B cell (primary cell): ENCODE measurements around the gene PPP1R12B. TPM values are rescaled to one million over a fixed set of nuclear protein-coding genes. Genes with fewer than 3 reads are reported as not detected.
"Not testable (repeated sequence)": the region's sequence is repeated elsewhere in the genome, so short reads cannot be mapped to it uniquely, and the experiment has no call there.

Source experiments
- ATAC-seq: fragments of 200-7000 bp; cut with Tn5 transposase; one replicate; pipeline ENCODE4 v1.10.0; 2021; ENCODE audit warnings: low read depth, mild to moderate bottlenecking, moderate number of reproducible peaks, moderate library complexity
- CTCF ChIA-PET: fragments of 350-600 bp; sonication (Branson Sonifier 250); formaldehyde crosslinking; loops from one replicate; lab custom pipeline; 2021; ENCODE audit warnings: antibody characterized with exemption, inconsistent platforms; lab: Charles Lee
- POLR2A ChIA-PET: fragments of 350-600 bp; sonication (Branson Sonifier 250); formaldehyde crosslinking; loops from one replicate; lab custom pipeline; 2021; ENCODE audit warnings: antibody characterized with exemption; lab: Charles Lee
- DNase-seq: peaks from one replicate; pipeline ENCODE4 v3.0.0; 2013
- H2AFZ ChIP-seq: 2 replicates; pipeline ENCODE4 v1.6.1; 2012; ENCODE audit warnings: mild to moderate bottlenecking, low read depth, low read length; ENCODE audit not compliant: insufficient read depth, poor library complexity, severe bottlenecking
- H3K27ac ChIP-seq, 2 donors: 1 replicate in 1 of 2; 2 replicates in 1 of 2; pipeline ENCODE4 v1.5.1; 2012 to 2013; ENCODE audit warnings: low read length in 2 of 2, mild to moderate bottlenecking in 2 of 2, moderate library complexity in 1 of 2
- H3K27me3 ChIP-seq, 4 experiments: fragments of 200-600 bp in 1 of 4; sonication (generic) in 1 of 4; replicated peaks in 1 of 4; 1 replicate in 2 of 4; 2 replicates in 2 of 4; pipeline versions ENCODE4 v1.6.1 to v1.7.0; 2013 to 2016; ENCODE audit warnings: low read length in 3 of 4, mild to moderate bottlenecking in 2 of 4, mixed read lengths in 1 of 4, moderate library complexity in 1 of 4; ENCODE audit not compliant: insufficient read depth in 4 of 4, control insufficient read depth in 3 of 4; ENCODE audit errors: control extremely low read depth in 1 of 4
- H3K36me3 ChIP-seq, 2 experiments: replicated peaks in 1 of 2; 1 replicate in 1 of 2; 2 replicates in 1 of 2; pipeline versions ENCODE4 v1.6.1 to v1.7.1; 2013; ENCODE audit warnings: low read length in 1 of 2; ENCODE audit not compliant: insufficient read depth in 2 of 2, control insufficient read depth in 1 of 2; ENCODE audit errors: control extremely low read depth in 1 of 2, extremely low read depth in 1 of 2
- H3K4me1 ChIP-seq, 2 donors: fragments of 200-600 bp in 1 of 2; sonication (generic) in 1 of 2; 1 replicate in 1 of 2; 2 replicates in 1 of 2; pipeline versions ENCODE4 v1.5.1 to v1.6.1; 2013 to 2017; ENCODE audit warnings: low read length in 2 of 2; ENCODE audit not compliant: control insufficient read depth in 2 of 2, insufficient read depth in 2 of 2
- H3K4me2 ChIP-seq: replicated peaks from 2 replicates; pipeline ENCODE3; 2012; ENCODE audit warnings: mild to moderate bottlenecking, low read depth, low read length; ENCODE audit not compliant: poor library complexity, severe bottlenecking
- H3K4me3 ChIP-seq, 5 experiments: fragments of 200-600 bp in 1 of 5; sonication (generic) in 1 of 5; 1 replicate in 3 of 5; 2 replicates in 2 of 5; pipeline versions ENCODE4 v1.5.1 to v1.7.0; 2011 to 2016; ENCODE audit warnings: low read length in 4 of 5, mild to moderate bottlenecking in 4 of 5, low read depth in 2 of 5, control low read depth in 1 of 5, moderate library complexity in 1 of 5; ENCODE audit not compliant: insufficient read depth in 1 of 5; ENCODE audit errors: control extremely low read depth in 1 of 5, extremely low read depth in 1 of 5
- H3K79me2 ChIP-seq: fragments of 200-600 bp; sonication (generic); one replicate; pipeline ENCODE4 v1.6.0; 2016; ENCODE audit warnings: low read length; ENCODE audit not compliant: control insufficient read depth, insufficient read depth
- H3K9ac ChIP-seq: fragments of 200-600 bp; sonication (generic); 2 replicates; pipeline ENCODE4 v1.6.1; 2017; ENCODE audit warnings: mild to moderate bottlenecking, low read length, moderate library complexity
- H3K9me3 ChIP-seq, 3 donors: one replicate each; pipeline versions ENCODE4 v1.6.1 to v1.7.1; 2013; ENCODE audit warnings: low read length in 2 of 3; ENCODE audit not compliant: control insufficient read depth in 2 of 3, insufficient read depth in 1 of 3; ENCODE audit errors: control extremely low read depth in 1 of 3
- H4K20me1 ChIP-seq: 2 replicates; pipeline ENCODE4 v1.6.0; 2012; ENCODE audit warnings: mild to moderate bottlenecking, low read length; ENCODE audit not compliant: insufficient read depth, control insufficient read depth, poor library complexity, severe bottlenecking
- H3K27ac Mint-ChIP-seq: one replicate; pipeline ENCODE4 v1.8.0; 2021; ENCODE audit warnings: mixed read lengths
- H3K27me3 Mint-ChIP-seq: one replicate; pipeline ENCODE4 v1.8.0; 2021; ENCODE audit warnings: mixed read lengths
- H3K4me1 Mint-ChIP-seq: one replicate; pipeline ENCODE4 v1.8.0; 2021; ENCODE audit warnings: mixed read lengths
- H3K4me3 Mint-ChIP-seq: one replicate; pipeline ENCODE4 v1.8.0; 2021; ENCODE audit warnings: mixed read lengths
- H3K9me3 Mint-ChIP-seq: one replicate; pipeline ENCODE4 v1.8.0; 2022; ENCODE audit warnings: mixed read lengths; ENCODE audit not compliant: insufficient read depth
- WGBS: methylation state at CpG from one replicate; pipeline ENCODE4 v1.1.5; 2013; ENCODE audit warnings: missing lambda C conversion rate; ENCODE audit not compliant: insufficient coverage; 5-methylcytosine and 5-hydroxymethylcytosine counted together
- intact Hi-C: fragments of 100-400 bp; cut with micrococcal nuclease; formaldehyde crosslinking; loops from one replicate; pipeline ENCODE4 v1.10.0; 2022
- polyA plus RNA-seq: library from polyadenylated mRNA; depleted of rRNA; stranded (reverse); fragments of >200 nt; gene quantifications from 2 replicates; pipeline ENCODE4 v1.2.3, GENCODE V29; 2012
- total RNA-seq, 2 donors: library from RNA; stranded (reverse); fragments of 120-200 nt in 1 of 2; gene quantifications; 1 replicate in 1 of 2; 2 replicates in 1 of 2; pipeline versions ENCODE4 v1.2.3 to v1.2.4, GENCODE V29; 2013 to 2022

PPP1R12B gene
- total and polyA plus RNA-seq, 2 donors (not counting 1 experiment from before 2014, with no cell fraction given): 7.1 to 49.6 TPM

DNA sequence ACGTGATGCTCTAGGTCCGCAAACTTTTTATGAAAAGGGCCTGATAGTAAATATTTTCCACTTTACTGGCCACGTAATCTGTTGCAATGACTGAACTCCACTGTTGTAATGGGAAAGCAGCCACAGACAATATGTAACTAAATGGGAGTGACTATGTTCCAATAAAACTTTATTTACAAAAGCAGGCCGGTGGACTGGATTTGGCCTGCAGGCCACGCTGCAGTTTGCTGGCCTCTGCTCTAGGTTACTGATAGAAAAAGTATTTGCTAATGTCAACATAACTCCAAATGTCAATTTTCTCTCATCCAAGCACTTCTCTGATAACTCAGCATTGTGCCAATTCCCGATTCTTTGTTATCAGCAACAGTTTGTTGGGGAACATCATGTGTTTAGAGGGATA is 160.4 kb downstream of the PPP1R12B start:
- H3K27ac ChIP-seq, H3K79me2 ChIP-seq, H3K4me1 Mint-ChIP-seq, H3K36me3 ChIP-seq, DNase-seq, intact Hi-C loops, H3K4me3 Mint-ChIP-seq, POLR2A ChIA-PET, H3K4me2 ChIP-seq, H3K9ac ChIP-seq, H2AFZ ChIP-seq, H3K9me3 Mint-ChIP-seq, H3K4me1 ChIP-seq, H3K27ac Mint-ChIP-seq, H3K4me3 ChIP-seq, H3K27me3 Mint-ChIP-seq, H3K27me3 ChIP-seq, ATAC-seq, H4K20me1 ChIP-seq, H3K9me3 ChIP-seq, CTCF ChIA-PET: not testable (repeated sequence)
- WGBS: 100% methylated on average over 1 of the region's 6 CpGs

DNA sequence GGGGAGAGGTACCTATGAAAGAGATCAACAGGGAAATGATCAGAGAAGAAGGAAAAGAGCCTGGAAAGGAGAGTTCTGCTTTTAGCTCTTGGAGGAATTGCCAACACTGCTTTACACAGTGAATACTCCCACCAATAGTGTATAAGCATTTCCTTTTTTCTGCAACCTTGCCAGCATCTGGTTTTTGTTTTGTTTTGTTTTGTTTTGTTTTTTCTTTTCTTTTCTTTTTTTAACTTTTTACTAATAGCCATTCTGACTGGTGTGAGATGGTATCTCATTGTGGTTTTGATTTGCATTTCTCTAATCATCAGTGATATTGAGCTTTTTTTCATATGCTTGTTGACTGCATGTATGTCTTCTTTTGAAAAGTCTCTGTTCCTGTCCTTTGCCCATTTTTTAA is 165.4 kb downstream of the PPP1R12B start:
- H3K4me3 ChIP-seq, ATAC-seq, H3K4me1 ChIP-seq, H4K20me1 ChIP-seq, DNase-seq, H3K9me3 Mint-ChIP-seq, H2AFZ ChIP-seq, H3K27ac ChIP-seq, H3K9me3 ChIP-seq, H3K9ac ChIP-seq, H3K36me3 ChIP-seq, CTCF ChIA-PET, H3K4me2 ChIP-seq, intact Hi-C loops, H3K27me3 Mint-ChIP-seq, H3K27me3 ChIP-seq, H3K4me1 Mint-ChIP-seq, H3K4me3 Mint-ChIP-seq, H3K79me2 ChIP-seq, H3K27ac Mint-ChIP-seq, POLR2A ChIA-PET: not testable (repeated sequence)
